Uterus (tissue), 2 donors: ENCODE data around the gene CXCL11.

Experiments
- CTCF ChIP-seq, 4 experiments: fragments of 200-600 bp in 2 of 4; fragments of 450-650 bp in 2 of 4; sonication (generic) in 2 of 4; IDR thresholded peaks; one replicate each; pipeline ENCODE4 v1.5.1; 2016 to 2019; ENCODE audit warnings: antibody characterized with exemption in 4 of 4, mild to moderate bottlenecking in 2 of 4, moderate library complexity in 1 of 4
- POLR2A ChIP-seq, 2 donors: fragments of 450-650 bp; IDR thresholded peaks; one replicate each; pipeline ENCODE4 v1.6.1; 2016; ENCODE audit warnings: antibody characterized with exemption in 2 of 2, mild to moderate bottlenecking in 1 of 2, moderate library complexity in 1 of 2

- TF ChIP-seq CTCF (IDR thresholded peaks at IDR 0.05) (no peak), POLR2A (IDR thresholded peaks at IDR 0.05) (no peak)
Observed at GRCh38 chr4:76017056-76017686, 18.7 kb downstream of the CXCL11 start.
